GM23338 (cell line): ENCODE results near the gene SRF. TPM values are rescaled to one million over a fixed set of nuclear protein-coding genes. Genes with fewer than 3 reads are reported as not detected.

Source experiments
- ATAC-seq: fragments of 200-7000 bp; cut with Tn5 transposase; 3 replicates; pipeline ENCODE4 v1.9.1; 2020
- DNase-seq: peaks from one replicate; pipeline ENCODE4 v3.0.0-alpha.2; 2015; ENCODE audit warnings: low spot score
- H2AFZ ChIP-seq: fragments of 200-600 bp; sonication (generic); 2 replicates; pipeline ENCODE4 v1.8.0; 2016; ENCODE audit warnings: antibody characterized with exemption, mild to moderate bottlenecking, moderate library complexity
- H3F3A ChIP-seq: fragments of 200-600 bp; sonication (generic); replicated peaks from 2 replicates; pipeline ENCODE4 v1.8.0; 2017; ENCODE audit warnings: antibody characterized with exemption, mixed run types, low read depth
- H3K27ac ChIP-seq: fragments of 200-600 bp; sonication (generic); 2 replicates; pipeline ENCODE4 v1.6.1; 2016; ENCODE audit warnings: low read depth
- H3K27me3 ChIP-seq: fragments of 200-600 bp; sonication (generic); 2 replicates; pipeline ENCODE4 v1.8.0; 2016; ENCODE audit warnings: mild to moderate bottlenecking, mixed run types, moderate library complexity; ENCODE audit not compliant: insufficient read depth
- H3K36me3 ChIP-seq: fragments of 200-600 bp; sonication (generic); 2 replicates; pipeline ENCODE4 v1.8.0; 2016; ENCODE audit warnings: mild to moderate bottlenecking; ENCODE audit not compliant: insufficient read depth
- H3K4me1 ChIP-seq: fragments of 200-600 bp; sonication (generic); 2 replicates; pipeline ENCODE4 v1.8.0; 2016; ENCODE audit warnings: mild to moderate bottlenecking, moderate library complexity; ENCODE audit not compliant: insufficient read depth
- H3K4me2 ChIP-seq: fragments of 200-600 bp; sonication (generic); 2 replicates; pipeline ENCODE4 v1.7.1; 2017; ENCODE audit warnings: mixed run types
- H3K4me3 ChIP-seq: fragments of 200-600 bp; sonication (generic); 2 replicates; pipeline ENCODE4 v1.6.1; 2016; ENCODE audit warnings: mixed run types
- H3K79me2 ChIP-seq: fragments of 200-600 bp; sonication (generic); replicated peaks from 2 replicates; pipeline ENCODE4 v1.8.0; 2017; ENCODE audit warnings: mild to moderate bottlenecking; ENCODE audit not compliant: insufficient read depth
- H3K9me2 ChIP-seq: fragments of 200-600 bp; sonication (generic); 2 replicates; pipeline ENCODE4 v1.8.0; 2017; ENCODE audit not compliant: insufficient read depth
- H4K20me1 ChIP-seq: fragments of 200-600 bp; sonication (generic); replicated peaks from 2 replicates; pipeline ENCODE4 v1.8.0; 2017; ENCODE audit warnings: mild to moderate bottlenecking; ENCODE audit not compliant: insufficient read depth
- H3K27ac Mint-ChIP-seq: 2 replicates; pipeline ENCODE4 v1.8.0; 2020; ENCODE audit warnings: inconsistent platforms, mild to moderate bottlenecking, moderate library complexity, mixed read lengths
- H3K27me3 Mint-ChIP-seq: 3 replicates; pipeline ENCODE4 v1.8.0; 2022; ENCODE audit warnings: low read depth, mild to moderate bottlenecking, moderate library complexity, mixed read lengths, inconsistent platforms; ENCODE audit not compliant: insufficient read depth, poor library complexity
- H3K36me3 Mint-ChIP-seq: 3 replicates; pipeline ENCODE4 v1.8.0; 2021; ENCODE audit warnings: low read depth, mild to moderate bottlenecking, inconsistent platforms, moderate library complexity, mixed read lengths
- H3K4me1 Mint-ChIP-seq: 3 replicates; pipeline ENCODE4 v1.8.0; 2020; ENCODE audit warnings: mild to moderate bottlenecking, inconsistent platforms, mixed read lengths
- H3K4me3 Mint-ChIP-seq: 3 replicates; pipeline ENCODE4 v1.8.0; 2021; ENCODE audit warnings: moderate library complexity, mild to moderate bottlenecking, inconsistent platforms, mixed read lengths
- H3K9me3 Mint-ChIP-seq: 3 replicates; pipeline ENCODE4 v1.8.0; 2020; ENCODE audit warnings: moderate library complexity, mild to moderate bottlenecking, inconsistent platforms, mixed read lengths
- ETS1 ChIP-seq: IDR thresholded peaks from 2 replicates; pipeline ENCODE4 v1.6.1; 2016; ENCODE audit warnings: antibody characterized with exemption
- EZH2 ChIP-seq: fragments of 200-600 bp; sonication (generic); IDR thresholded peaks from one replicate; pipeline ENCODE4 v1.8.0; 2017; ENCODE audit warnings: antibody characterized with exemption, mild to moderate bottlenecking, low read depth; ENCODE audit not compliant: unreplicated experiment
- EZH2phosphoT487 ChIP-seq: fragments of 200-600 bp; sonication (generic); IDR thresholded peaks from one replicate; pipeline ENCODE4 v1.8.1; 2018; ENCODE audit warnings: antibody characterized with exemption; ENCODE audit not compliant: unreplicated experiment
- JUNB ChIP-seq: IDR thresholded peaks from one replicate; pipeline ENCODE4 v1.6.1; 2016; ENCODE audit warnings: antibody characterized with exemption; ENCODE audit not compliant: unreplicated experiment
- NANOG ChIP-seq: IDR thresholded peaks from 2 replicates; pipeline ENCODE4 v1.6.1; 2016; ENCODE audit warnings: antibody characterized with exemption, borderline replicate concordance
- POLR2AphosphoS5 ChIP-seq: IDR thresholded peaks from 2 replicates; pipeline ENCODE4 v1.6.1; 2016; ENCODE audit warnings: antibody characterized with exemption, low read depth
- ZNF114 ChIP-seq: fragments of 250-450 bp; sonication (Bioruptor Pico); IDR thresholded peaks from 2 replicates; pipeline ENCODE4 v1.5.0; 2020; ENCODE audit warnings: mild to moderate bottlenecking, moderate library complexity
- ZNF331 ChIP-seq: fragments of 250-450 bp; sonication (Bioruptor Pico); IDR thresholded peaks from 2 replicates; pipeline ENCODE4 v1.5.0; 2020; ENCODE audit warnings: low read depth, mild to moderate bottlenecking, moderate library complexity
- ZNF462 ChIP-seq: fragments of 250-450 bp; sonication (Bioruptor Pico); IDR thresholded peaks from 2 replicates; pipeline ENCODE4 v1.5.0; 2020; ENCODE audit warnings: mild to moderate bottlenecking, moderate library complexity
- polyA plus RNA-seq: library from polyadenylated mRNA; unstranded; fragments of >200 nt; fragmentation: Nextera tagmentation; extraction: Ambion mirVana; gene quantifications from 2 replicates; pipeline ENCODE4 v1.2.1, GENCODE V29; 2016
- total RNA-seq: library from RNA; depleted of rRNA; stranded (reverse); fragments of >200 nt; shearing (Covaris generic); gene quantifications from 2 replicates; pipeline ENCODE4 v1.2.3, GENCODE V29; 2014

SRF gene
- total and polyA plus RNA-seq, 2 experiments from 2014 or later = 9.9 to 54.9 TPM

GRCh38 chr6:43124481-43124880 lies 46.6 kb upstream of the SRF start (continued):
- TF ChIP-seq ZNF462 (no peak), JUNB (no peak), POLR2AphosphoS5 (no peak)

- H3K4me3 Mint-ChIP-seq = no peak overlapping the region
- Histone ChIP-seq H3K27me3 (no peaks in the 10 kb centered on the region), H3K27ac (no peak overlapping the region), H3K9me2 (no peaks in the 10 kb centered on the region), H2AFZ (no peak overlapping the region), H3K36me3 (no peaks in the 10 kb centered on the region), H4K20me1 (peaks cover 6% of the 10 kb centered on the region; the same call in 1 of the 2 replicates), H3K4me2 (no peak overlapping the region), H3K4me1 (peaks cover 10% of the 10 kb centered on the region), H3F3A (no peaks in the 10 kb centered on the region), H3K4me3 (no peak overlapping the region), H3K79me2 (peaks cover 76% of the 10 kb centered on the region)
- ATAC-seq (no peak), DNase-seq (no peak)
- peaks cover 18% of the 10 kb centered on the region for H3K27me3 Mint-ChIP-seq
- H3K36me3 Mint-ChIP-seq = no peaks in the 10 kb centered on the region
- H3K27ac Mint-ChIP-seq = no peak overlapping the region
- peaks cover 47% of the 10 kb centered on the region for H3K4me1 Mint-ChIP-seq
- H3K9me3 Mint-ChIP-seq = no peaks in the 10 kb centered on the region; the same call in 2 of the 3 replicates
- TF ChIP-seq EZH2phosphoT487 = no peak
- TF ChIP-seq ZNF462 = no peak
- TF ChIP-seq JUNB = no peak
- TF ChIP-seq ZNF331 (CRISPR knock-in tag) = no peak
- no peak for TF ChIP-seq EZH2
- no peak for TF ChIP-seq ETS1
- TF ChIP-seq ZNF114 (CRISPR knock-in tag) = no peak
- no peak for TF ChIP-seq NANOG
- TF ChIP-seq POLR2AphosphoS5 = no peak
Measured at GRCh38 chr6:43125119-43125518, 46.0 kb upstream of the SRF start.
